ENCODE data around the gene CAPZA3.

GRCh38 chr12:18752947-18753346 lies 15.0 kb downstream of the CAPZA3 start:
- no peak for TF ChIP-seq CTCF (IDR thresholded peaks at IDR 0.05)
- TF ChIP-seq POLR2A (IDR thresholded peaks at IDR 0.05), result no peak
- TF ChIP-seq POLR2AphosphoS5 (IDR thresholded peaks at IDR 0.05), result no peak
